Measurements from ENCODE around the gene XDH. TPM values are rescaled to one million over a fixed set of nuclear protein-coding genes. Genes with fewer than 3 reads are reported as not detected.

Gene XDH
- total and polyA plus RNA-seq, 9 of the 15 experiments (the other 6 are each of a cell fraction or from before 2014, with no cell fraction given) = 0.04 to 0.06 TPM; not detected in 7

GRCh38 chr2:31314761-31315160, 99.8 kb downstream of the XDH start (continued):
- TF ChIP-seq ZNF436 (CRISPR knock-in tag; IDR thresholded peaks at IDR 0.05) (no peak), PPARD (CRISPR knock-in tag; IDR thresholded peaks at IDR 0.05) (no peak), MITF (IDR thresholded peaks at IDR 0.05) (no peak)

- Histone ChIP-seq H3K4me3 (no peak overlapping the region), H2AFZ (ENCODE audit: low read depth, low read length) (no peak overlapping the region), H3K4me2 (ENCODE audit: insufficient read depth, low read length) (no peak overlapping the region), H3K4me1 (replicated peaks in 1 of 2; ENCODE audit: control insufficient read depth in 2 of 2, insufficient read depth in 2 of 2, low read length in 2 of 2) (no peaks in the 10 kb centered on the region), H4K20me1 (replicated peaks; ENCODE audit: control insufficient read depth, insufficient read depth, low read length) (no peaks in the 10 kb centered on the region), H3K9me3 (replicated peaks; ENCODE audit: control insufficient read depth, insufficient read depth, low read depth, low read length) (no peaks in the 10 kb centered on the region), H3K9me1 (ENCODE audit: control insufficient read depth, insufficient read depth, low read length) (no peaks in the 10 kb centered on the region), H3K36me3 (ENCODE audit: control insufficient read depth, insufficient read depth, low read length) (no peaks in the 10 kb centered on the region), H3K27ac (ENCODE audit: extremely low read depth, low read depth, low read length) (no peak overlapping the region), H3K79me2 (ENCODE audit: control insufficient read depth, insufficient read depth, low read length) (no peaks in the 10 kb centered on the region), H3K27me3 (ENCODE audit: control insufficient read depth in 2 of 2, insufficient read depth in 2 of 2, low read length in 2 of 2) (no peaks in the 10 kb centered on the region), H3K9ac (ENCODE audit: insufficient read depth in 1 of 2, low read depth in 2 of 2, low read length in 2 of 2) (no peak overlapping the region)
- TF ChIP-seq POLR2AphosphoS2 (IDR thresholded peaks at IDR 0.05; ENCODE audit: low read length) (no peak), CBX8 (IDR thresholded peaks at IDR 0.05; ENCODE audit: borderline replicate concordance, extremely low read depth, low read depth, low read length, poor library complexity, severe bottlenecking) (no peak), BCL6 (CRISPR knock-in tag; IDR thresholded peaks at IDR 0.05) (no peak), ZFP1 (CRISPR knock-in tag; IDR thresholded peaks at IDR 0.05) (no peak)
- POLR2A ChIA-PET = no interaction called here
- CTCF ChIA-PET (ENCODE audit: low intra/inter-chr PET ratio) = no interaction called here
- in situ Hi-C loops (cut with MboI) = no loop called here
- DNase-seq (ENCODE audit: extremely low read depth in 1 of 4, low spot score in 3 of 4) (no peak), ATAC-seq (no peak), FAIRE-seq (no peak)
- intact Hi-C loops (cut with micrococcal nuclease) = no loop called here
- WGBS (ENCODE audit: insufficient coverage, low coverage, missing lambda C conversion rate) = 0% methylated on average over 3 of the region's 3 CpGs
- no TSS peak for BruUV-seq (replicated peaks)
These were observed 101.6 kb downstream of the XDH start for GRCh38 chr2:31312898-31313297.

Data from K562 (cell line).